NT2/D1 (cell line): ENCODE measurements around the gene TJAP1.

Source experiments
- SUZ12 ChIP-seq: IDR thresholded peaks from 2 replicates; pipeline ENCODE4 v1.6.1; 2011; ENCODE audit not compliant: insufficient read length, insufficient read depth; ENCODE audit errors: extremely low read depth
- YY1 ChIP-seq: IDR thresholded peaks from 2 replicates; pipeline ENCODE4 v1.6.1; 2011; ENCODE audit not compliant: insufficient read length, insufficient read depth
- ZNF274 ChIP-seq: IDR thresholded peaks from 2 replicates; pipeline ENCODE4 v1.6.1; 2011; ENCODE audit warnings: mild to moderate bottlenecking, low read depth, low read length

- no peak for TF ChIP-seq YY1
- no peak for TF ChIP-seq SUZ12
- TF ChIP-seq ZNF274, result no peak
These were observed 45.3 kb downstream of the TJAP1 start for GRCh38 chr6:43522547-43523261.
